Lower lobe of right lung (tissue), 2 donors: ENCODE results near the gene CELF4. TPM values are rescaled to one million over a fixed set of nuclear protein-coding genes. Genes with fewer than 3 reads are reported as not detected.

ENCODE experiments used
- ATAC-seq, 2 donors: fragments of 200-7000 bp; cut with Tn5 transposase; one replicate each; pipeline ENCODE4 v1.9.1; 2020 to 2022; ENCODE audit warnings: mild to moderate bottlenecking in 2 of 2, moderate library complexity in 2 of 2
- DNase-seq: peaks from one replicate; pipeline ENCODE4 v3.0.0-alpha.2; 2020
- H3K27ac ChIP-seq: fragments of 200-600 bp; one replicate; pipeline ENCODE4 v1.8.0; 2022
- H3K27me3 ChIP-seq: fragments of 200-600 bp; one replicate; pipeline ENCODE4 v1.8.0; 2022; ENCODE audit warnings: low read depth
- H3K36me3 ChIP-seq: fragments of 200-600 bp; one replicate; pipeline ENCODE4 v1.8.0; 2022; ENCODE audit warnings: mild to moderate bottlenecking
- H3K4me1 ChIP-seq: fragments of 200-600 bp; one replicate; pipeline ENCODE4 v1.8.0; 2022
- H3K4me3 ChIP-seq: fragments of 200-600 bp; one replicate; pipeline ENCODE4 v1.8.0; 2022; ENCODE audit warnings: mild to moderate bottlenecking
- H3K9me3 ChIP-seq: fragments of 200-600 bp; one replicate; pipeline ENCODE4 v1.8.0; 2022
- CTCF ChIP-seq: fragments of 200-600 bp; IDR thresholded peaks from one replicate; pipeline ENCODE4 v1.8.0; 2022; ENCODE audit warnings: antibody characterized with exemption, mild to moderate bottlenecking
- intact Hi-C: fragments of 100-400 bp; cut with DNase I; formaldehyde crosslinking; loops from one replicate; pipeline ENCODE4 v1.11.0; 2022
- total RNA-seq: library from RNA; stranded (reverse); fragmentation: NEBNext Ultra II Directional; extraction: Animal tissue kit (Norgen Biotek cat#: 25700); gene quantifications from one replicate; pipeline ENCODE4 v1.2.1, GENCODE V29; 2021
- donor health status: DM: no; HTN: yes; CAD: no; lungs with severe emphysema.

CELF4 gene
- total RNA-seq, 1 donor from 2014 or later, result 0.38 TPM

GRCh38 chr18:37315935-37316334 is 249.7 kb downstream of the CELF4 start:
- no peak for TF ChIP-seq CTCF
- Histone ChIP-seq H3K9me3 (no peaks in the 10 kb centered on the region), H3K4me1 (no peaks in the 10 kb centered on the region), H3K27ac (no peak overlapping the region), H3K36me3 (no peaks in the 10 kb centered on the region), H3K4me3 (no peak overlapping the region), H3K27me3 (no peaks in the 10 kb centered on the region)
- DNase-seq (no peak), ATAC-seq (no peak)
- intact Hi-C loops, result no loop called here

GRCh38 chr18:37314534-37314933 is 251.1 kb downstream of the CELF4 start:
- TF ChIP-seq CTCF, result no peak
- no peaks in the 10 kb centered on the region for H3K9me3 ChIP-seq
- no peak overlapping the region for H3K4me3 ChIP-seq
- DNase-seq, result no peak
- no peaks in the 10 kb centered on the region for H3K4me1 ChIP-seq
- no peak overlapping the region for H3K27ac ChIP-seq
- H3K36me3 ChIP-seq, result no peaks in the 10 kb centered on the region
- H3K27me3 ChIP-seq, result no peaks in the 10 kb centered on the region
- intact Hi-C loops, result no loop called here
- no peak for ATAC-seq

- Histone ChIP-seq H3K4me1 (no peaks in the 10 kb centered on the region), H3K27ac (no peak overlapping the region), H3K27me3 (no peaks in the 10 kb centered on the region), H3K36me3 (no peaks in the 10 kb centered on the region), H3K9me3 (no peaks in the 10 kb centered on the region), H3K4me3 (no peak overlapping the region)
- ATAC-seq (no peak), DNase-seq (no peak)
- no peak for TF ChIP-seq CTCF
- intact Hi-C loops, result no loop called here
These were observed 252.0 kb downstream of the CELF4 start for GRCh38 chr18:37313624-37314023.

- no peak for ATAC-seq
- H3K27me3 ChIP-seq, result no peaks in the 10 kb centered on the region
- intact Hi-C loops, result no loop called here
- H3K36me3 ChIP-seq, result no peaks in the 10 kb centered on the region
- no peak overlapping the region for H3K4me3 ChIP-seq
- H3K4me1 ChIP-seq, result no peaks in the 10 kb centered on the region
- H3K9me3 ChIP-seq, result no peaks in the 10 kb centered on the region
- no peak overlapping the region for H3K27ac ChIP-seq
- no peak for TF ChIP-seq CTCF
- DNase-seq, result no peak
These were observed 255.7 kb downstream of the CELF4 start for GRCh38 chr18:37309861-37310260.

- intact Hi-C loops, result no loop called here
- no peak for ATAC-seq
These were observed 256.5 kb downstream of the CELF4 start for GRCh38 chr18:37309059-37309458.

More at GRCh38 chr18:37309059-37309458, 256.5 kb downstream of the CELF4 start:
- no peak for TF ChIP-seq CTCF
- H3K27me3 ChIP-seq, result no peaks in the 10 kb centered on the region
- no peak overlapping the region for H3K27ac ChIP-seq
- H3K9me3 ChIP-seq, result no peaks in the 10 kb centered on the region
- DNase-seq, result no peak
- H3K4me1 ChIP-seq, result no peaks in the 10 kb centered on the region
- H3K36me3 ChIP-seq, result no peaks in the 10 kb centered on the region
- H3K4me3 ChIP-seq, result no peak overlapping the region
